GM21367 (cell line): Measurements from ENCODE around the gene AARS2.
"Not testable (repeated sequence)": the region's sequence is repeated elsewhere in the genome, so short reads cannot be mapped to it uniquely, and the experiment has no call there.

Experiments
- ATAC-seq: cut with Tn5 transposase; IDR thresholded peaks from one replicate; pipeline ENCODE4 v1.9.1; 2021; ENCODE audit not compliant: unreplicated experiment

AARS2 gene

GRCh38 chr6:44312901-44313788 lies at the start of gene AARS2:
AARS2 (minus strand) TSS chr6:44313347; CDS start chr6:44313323, 24 bp downstream.
- ATAC-seq = peak; percentile 82

DNA sequence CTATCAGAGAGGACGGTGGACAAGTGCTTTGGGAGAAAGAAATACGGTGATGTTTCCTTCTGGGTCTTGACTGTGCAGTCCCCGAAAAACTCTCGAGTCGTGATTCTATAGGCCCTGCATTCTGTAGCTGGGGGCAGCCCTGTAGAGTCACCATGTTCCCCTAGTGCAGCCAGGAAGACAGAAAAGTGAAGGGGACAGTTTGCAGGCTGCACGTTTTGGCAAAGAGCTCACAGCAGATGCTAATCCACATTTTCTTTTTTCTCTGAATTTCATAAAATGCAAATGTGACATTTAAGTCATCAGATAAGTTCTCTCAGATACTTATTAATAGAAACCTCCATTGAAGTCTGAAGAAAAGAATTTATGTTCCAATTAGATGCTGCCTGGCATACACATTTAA lies 48.8 kb upstream of the AARS2 start:
- no peak for ATAC-seq

DNA sequence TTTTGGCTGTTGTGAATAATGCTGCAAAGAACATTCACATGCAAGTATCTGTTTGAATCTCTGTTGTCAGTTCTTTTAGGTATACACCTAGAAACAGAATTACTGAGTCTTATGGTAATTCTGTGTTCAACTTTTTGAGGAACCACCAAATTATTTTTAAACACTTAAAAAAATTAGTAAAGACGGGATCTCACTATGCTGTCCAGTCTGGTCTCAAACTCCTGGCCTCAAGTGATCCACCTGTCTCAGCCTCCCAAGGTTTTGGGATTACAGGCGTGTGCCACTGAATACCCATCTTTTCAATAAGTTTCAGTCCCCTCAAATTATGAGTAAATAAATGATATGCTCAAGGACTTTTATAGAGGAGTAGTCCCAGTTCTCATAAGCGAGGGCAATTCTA lies 46.8 kb upstream of the AARS2 start:
- no peak for ATAC-seq

- ATAC-seq = no peak
These were observed 43.3 kb upstream of the AARS2 start for GRCh38 chr6:44356487-44356886.

DNA sequence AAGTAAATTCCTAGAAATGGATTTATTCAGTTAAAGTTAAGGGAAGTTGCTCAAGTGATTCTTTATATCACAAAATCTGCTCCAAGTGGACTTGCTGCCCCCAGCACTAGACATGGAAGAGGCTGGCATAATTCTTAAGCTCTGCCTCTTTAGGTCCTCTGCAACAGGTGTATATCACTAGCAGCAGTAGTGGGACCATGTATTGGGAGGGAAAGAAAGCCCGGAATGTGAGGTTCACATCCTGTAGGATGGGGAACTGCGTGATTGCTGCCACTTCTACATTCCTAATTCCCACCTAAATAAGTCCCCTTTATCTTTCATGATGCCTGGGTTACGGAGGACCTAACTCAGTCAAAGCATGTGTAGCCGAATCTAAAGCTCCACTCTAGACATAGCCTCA lies 42.5 kb upstream of the AARS2 start:
- no peak for ATAC-seq

DNA sequence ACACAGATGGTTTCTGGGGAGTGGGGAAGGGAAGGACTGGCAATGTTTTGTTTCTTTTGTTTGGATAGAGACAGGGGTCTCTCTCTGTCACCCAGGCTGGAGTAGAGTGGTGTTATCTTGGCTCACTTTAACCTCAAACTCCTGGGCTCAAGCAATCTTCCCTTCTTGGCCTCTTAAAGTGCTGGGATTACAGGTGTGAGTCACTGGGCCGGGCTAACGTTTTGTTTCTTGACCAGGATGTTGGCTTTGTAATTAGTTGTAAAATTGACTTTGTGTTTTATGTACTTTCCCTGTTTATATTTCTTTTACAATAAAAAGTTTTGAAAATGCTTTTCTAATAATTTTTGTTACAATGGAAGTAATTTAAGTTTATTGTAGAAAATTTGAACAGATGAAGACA lies 40.2 kb upstream of the AARS2 start:
- no peak for ATAC-seq

DNA sequence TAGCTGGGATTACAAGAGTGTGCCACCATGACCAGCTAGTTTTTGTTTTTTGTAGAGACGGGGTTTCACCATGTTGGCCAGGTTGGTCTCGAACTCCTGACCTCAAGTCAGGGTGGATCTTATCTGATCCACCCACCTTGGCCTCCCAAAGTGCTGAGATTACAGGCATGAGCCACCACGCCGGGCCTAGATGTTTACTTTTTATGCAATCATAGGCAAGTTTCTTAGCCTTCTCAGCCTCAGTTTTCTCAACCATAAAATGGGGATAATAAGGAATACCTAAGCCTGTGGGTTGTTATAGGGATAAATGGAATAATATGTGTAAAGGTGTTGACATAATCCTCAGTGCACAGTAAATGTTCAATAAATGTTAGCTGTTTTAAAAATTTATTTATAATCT lies 39.1 kb upstream of the AARS2 start:
- ATAC-seq = no peak

- not testable (repeated sequence) for ATAC-seq
These were observed 37.5 kb upstream of the AARS2 start for GRCh38 chr6:44350650-44350994.

DNA sequence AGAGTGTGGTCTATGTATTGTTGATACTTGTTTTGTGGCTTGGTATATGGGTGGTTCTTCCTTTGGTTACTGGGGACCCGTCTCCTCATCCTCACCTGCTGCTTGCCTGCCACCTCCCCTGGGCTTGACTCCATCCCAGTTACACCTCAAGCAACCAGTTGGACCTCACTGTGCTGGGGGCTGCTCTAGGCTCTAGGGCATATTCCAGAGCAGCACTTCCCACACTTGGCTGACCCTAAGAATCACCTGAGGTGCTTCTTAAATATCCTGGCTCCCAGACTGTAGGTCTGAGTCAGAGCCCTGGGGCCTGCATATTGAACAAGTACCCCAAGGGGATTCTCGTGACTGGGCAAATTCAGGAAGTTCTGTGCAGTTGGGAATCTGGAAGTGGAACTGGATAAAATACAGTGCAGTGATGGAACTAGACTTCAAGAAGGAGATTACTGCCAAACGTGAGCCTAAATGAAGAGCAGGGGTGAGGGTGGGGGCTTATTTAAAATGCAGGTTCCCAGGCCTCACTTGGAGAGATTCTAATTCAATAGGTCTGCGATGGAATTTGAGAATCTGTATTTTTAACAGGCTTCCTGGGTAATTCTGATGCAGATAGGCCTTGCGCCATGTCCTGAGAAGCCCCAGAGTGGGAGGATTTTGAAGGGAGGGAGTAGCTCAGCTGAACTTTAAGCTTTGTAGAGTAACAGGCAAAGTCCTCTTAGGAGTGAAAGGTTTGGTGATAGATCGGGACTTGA lies 36.9 kb upstream of the AARS2 start:
- no peak for ATAC-seq

- not testable (repeated sequence) for ATAC-seq
These were observed 33.7 kb upstream of the AARS2 start for GRCh38 chr6:44346818-44347217.

DNA sequence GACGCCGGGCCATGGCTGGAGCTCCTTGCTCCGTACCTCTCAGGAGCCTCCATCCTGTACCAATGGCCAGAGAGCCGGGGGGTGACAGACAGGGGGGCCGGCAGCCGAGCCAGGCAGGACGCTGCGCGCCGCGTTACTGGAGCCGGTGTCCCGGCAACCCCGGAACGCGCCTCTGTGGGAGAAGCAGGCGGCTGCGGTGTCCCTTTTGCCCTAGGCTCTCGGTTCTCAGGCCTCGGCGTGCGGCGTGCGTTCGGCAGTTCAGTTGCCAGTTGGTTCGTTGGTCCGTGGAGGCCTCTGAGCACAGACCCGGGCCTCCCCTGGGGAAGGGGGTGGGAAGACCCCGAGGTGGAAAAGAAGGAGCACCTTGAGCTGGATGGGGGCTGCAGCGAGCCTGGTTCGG lies 29.3 kb upstream of the AARS2 start, which contains the start of gene SPATS1:
TSS of gene SPATS1 (plus strand) at position 162 of the 400 bp plus-strand sequence. CDS start 446 bp downstream, outside the sequence.
- ATAC-seq = no peak

- no peak for ATAC-seq
These were observed 28.9 kb upstream of the AARS2 start for GRCh38 chr6:44342052-44342451.

- no peak for ATAC-seq
These were observed 28.1 kb upstream of the AARS2 start for GRCh38 chr6:44341095-44341890.

DNA sequence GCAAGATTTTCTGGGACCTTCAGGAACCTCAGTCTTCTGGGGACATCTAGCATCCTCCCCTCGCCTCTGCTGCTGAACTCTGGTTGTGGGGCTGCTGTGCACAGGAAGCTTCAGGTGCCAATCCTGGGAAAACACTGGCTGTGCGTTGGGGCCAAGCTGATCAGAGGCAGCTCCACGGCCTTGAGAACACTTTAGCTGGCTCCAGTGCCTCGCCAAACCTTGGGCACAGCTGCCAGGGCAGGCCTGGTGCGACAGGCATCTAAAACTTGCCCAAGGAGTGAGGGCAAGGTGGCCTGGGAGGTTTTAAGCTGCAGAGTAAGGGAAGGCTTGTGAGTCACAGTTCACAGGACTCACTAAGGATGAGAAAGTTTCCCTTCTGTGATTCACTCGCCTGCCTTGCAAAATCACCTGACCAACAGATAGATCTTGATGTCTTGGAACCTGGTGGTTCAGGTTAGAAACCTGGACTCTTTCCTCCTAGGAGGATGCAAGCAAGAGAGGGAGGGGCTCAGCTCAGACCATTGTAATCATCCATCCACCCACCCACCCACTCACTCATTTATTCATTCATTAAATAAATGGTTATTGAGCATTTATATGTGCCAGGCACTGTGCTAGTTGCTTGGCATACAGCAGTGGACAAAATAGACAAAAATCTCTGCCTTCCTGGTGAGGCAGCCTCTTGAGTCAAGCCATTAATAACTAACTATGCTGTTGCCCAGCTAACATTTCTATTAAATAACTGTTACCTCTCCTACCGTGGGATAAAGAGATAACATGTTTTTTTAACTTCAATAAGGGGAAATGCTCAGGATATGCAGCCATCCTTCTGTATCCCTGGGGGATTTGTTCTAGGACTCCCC lies 26.8 kb upstream of the AARS2 start:
- no peak for ATAC-seq

GRCh38 chr6:44339301-44339700 lies 26.2 kb upstream of the AARS2 start:
- ATAC-seq = no peak

DNA sequence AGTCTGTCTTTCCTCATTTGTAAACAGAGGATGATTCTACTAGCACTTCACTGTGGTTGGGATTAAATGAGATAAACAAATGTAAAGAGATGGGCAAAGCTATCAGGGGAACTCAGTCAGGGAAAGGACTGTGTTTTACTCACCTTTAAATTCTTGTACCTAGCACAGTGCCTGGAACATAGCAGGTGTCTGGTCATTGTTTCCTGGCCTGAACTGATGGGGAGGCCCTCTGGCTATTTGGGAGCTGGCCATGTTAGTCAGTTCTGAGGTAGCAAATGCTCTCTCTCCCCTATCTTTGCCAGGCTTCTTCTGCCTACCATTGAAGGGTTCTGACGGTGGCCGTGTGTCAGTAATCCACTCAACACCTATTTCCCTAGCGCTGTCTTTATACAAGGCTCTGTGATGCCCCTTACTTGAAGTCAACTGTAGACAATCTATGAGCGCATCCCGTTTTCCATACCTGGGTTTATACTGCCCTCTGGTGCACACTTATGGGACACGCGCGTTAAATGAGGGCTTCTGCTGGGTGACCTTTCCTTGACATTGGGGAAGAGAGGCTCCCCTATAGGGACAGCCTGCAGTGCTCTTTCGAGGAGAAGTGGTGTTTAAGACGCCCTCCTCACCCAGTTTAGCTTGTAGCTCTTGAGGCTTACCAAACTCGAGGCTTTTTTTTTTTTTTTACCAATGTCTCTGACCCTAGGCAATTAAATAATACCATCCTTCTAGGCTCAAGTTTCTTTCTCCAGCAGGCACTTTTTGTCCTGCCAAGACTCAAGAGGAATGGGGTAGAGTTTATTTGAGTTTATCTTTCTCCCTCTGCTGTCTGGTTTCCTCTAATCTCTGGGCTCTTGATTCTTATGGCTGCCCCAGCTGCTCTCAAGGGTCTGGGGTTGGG lies 25.3 kb upstream of the AARS2 start:
- no peak for ATAC-seq

DNA sequence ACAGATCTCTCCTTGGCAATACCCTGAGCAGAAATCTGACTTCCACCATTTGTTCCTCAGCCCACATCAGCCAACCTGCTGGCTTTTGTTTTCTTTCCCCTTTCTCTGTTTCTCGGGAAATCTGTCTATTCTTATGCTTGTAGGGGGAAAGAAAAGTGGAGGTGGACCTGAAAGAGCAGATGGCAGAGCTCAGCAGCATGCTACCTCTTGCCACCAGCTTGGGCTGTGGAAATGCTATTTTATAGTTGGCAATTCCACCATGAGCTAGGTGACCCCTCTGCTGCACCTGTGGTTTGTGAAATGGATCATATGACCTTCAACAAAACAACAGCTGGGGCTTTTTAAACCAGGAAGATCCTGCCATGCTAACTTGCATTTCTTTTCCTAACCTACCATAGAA lies 22.5 kb upstream of the AARS2 start:
- ATAC-seq = no peak

DNA sequence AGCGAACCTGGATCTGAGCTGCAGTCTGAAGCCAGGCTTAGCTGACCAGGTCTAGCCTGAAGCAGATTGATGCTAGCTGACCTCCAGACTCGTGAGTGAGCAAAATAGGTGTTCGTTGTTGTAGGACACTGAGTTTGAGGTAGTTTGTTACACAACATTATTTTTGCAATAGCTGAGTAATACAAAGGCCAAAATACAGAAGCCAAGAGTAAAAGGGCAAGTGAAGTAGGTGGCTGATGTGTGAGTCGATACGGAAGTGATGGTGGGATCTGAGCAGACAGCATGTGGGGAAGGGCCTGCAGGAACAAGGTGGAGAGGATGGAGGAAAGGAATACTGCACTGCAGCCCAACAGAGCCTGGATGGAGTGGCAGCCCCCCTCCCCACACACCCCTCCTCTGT lies 20.8 kb upstream of the AARS2 start:
- ATAC-seq = no peak

DNA sequence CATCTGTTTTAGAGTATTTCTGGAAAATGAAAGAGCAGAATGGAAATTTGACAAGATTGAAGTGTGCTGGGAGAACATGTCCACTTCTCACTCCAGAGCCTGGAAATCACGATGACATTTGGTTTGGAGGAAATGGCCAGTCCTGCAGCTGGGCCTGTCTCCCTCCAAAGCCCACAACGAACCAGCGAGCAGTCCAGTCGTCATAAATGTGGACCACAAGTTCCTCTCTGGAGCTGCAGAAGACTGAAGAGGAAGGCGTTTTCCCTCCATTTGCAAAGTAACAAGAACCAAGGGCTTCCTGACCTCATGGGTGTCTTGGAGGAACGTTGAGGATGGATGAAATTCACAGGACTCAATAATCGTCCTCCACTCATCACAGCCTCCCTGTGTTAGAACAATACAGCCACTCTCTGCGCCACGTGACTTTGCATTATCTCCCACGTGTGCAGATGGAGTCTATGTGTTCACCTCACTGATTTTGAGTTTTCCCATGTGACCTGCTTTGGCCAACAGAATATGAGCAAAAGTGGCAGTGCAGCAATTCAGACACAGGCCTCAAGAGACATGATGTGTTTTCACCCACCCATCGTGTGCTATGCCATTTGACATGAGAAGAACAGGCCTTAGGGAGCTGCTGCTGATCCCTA lies 20.2 kb upstream of the AARS2 start:
- ATAC-seq = no peak
